ENCODE measurements around the gene BACH1.

Gene BACH1

DNA sequence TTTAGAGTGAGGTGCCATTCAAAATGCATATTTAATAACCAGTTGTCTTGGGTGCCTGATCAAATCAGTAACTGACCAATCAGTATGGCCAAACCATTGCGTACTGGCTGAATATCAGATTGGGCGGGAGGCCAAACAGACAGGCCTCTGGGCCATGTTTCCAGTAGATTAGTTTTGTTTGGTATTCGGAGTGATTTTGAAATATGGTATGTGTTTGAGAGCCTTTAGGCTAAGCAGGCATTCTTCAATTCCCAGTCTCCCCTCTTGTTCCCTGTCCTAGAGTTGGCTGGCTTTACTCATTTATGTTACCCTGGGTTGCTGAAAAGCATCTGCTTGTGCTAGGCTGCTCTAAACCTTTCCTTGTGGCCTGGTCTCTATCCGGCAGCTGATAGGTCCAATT, 80.1 kb downstream of the BACH1 start:
- no peak for DNase-seq (ENCODE audit: low read depth, low spot score)

DNA sequence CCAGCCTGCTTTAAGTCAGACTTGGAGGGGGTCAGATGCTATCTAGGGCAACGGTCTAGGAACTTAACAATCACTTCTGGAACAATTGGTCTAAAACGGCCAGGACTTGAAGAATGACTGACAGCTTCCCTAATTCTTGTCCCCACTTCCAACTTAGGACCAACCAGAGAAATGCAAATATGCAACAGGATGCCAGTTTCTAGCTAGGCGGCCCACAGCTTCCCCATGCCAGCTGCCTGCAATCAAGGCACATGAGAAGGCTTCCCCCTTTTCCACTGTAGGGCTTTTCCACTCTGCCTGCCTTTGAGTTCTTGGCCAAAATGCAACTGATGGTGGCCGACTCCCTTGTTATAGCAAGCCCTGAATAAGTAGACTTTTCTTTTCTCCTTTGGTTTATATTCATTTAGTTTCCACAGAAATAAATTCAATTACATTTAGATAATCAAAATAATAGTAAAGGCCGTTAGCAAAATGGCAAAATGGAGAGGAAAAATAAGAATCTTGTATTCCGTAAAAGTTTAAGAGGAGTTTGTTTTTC, 80.9 kb downstream of the BACH1 start:
- DNase-seq (ENCODE audit: low read depth, low spot score): no peak

DNA sequence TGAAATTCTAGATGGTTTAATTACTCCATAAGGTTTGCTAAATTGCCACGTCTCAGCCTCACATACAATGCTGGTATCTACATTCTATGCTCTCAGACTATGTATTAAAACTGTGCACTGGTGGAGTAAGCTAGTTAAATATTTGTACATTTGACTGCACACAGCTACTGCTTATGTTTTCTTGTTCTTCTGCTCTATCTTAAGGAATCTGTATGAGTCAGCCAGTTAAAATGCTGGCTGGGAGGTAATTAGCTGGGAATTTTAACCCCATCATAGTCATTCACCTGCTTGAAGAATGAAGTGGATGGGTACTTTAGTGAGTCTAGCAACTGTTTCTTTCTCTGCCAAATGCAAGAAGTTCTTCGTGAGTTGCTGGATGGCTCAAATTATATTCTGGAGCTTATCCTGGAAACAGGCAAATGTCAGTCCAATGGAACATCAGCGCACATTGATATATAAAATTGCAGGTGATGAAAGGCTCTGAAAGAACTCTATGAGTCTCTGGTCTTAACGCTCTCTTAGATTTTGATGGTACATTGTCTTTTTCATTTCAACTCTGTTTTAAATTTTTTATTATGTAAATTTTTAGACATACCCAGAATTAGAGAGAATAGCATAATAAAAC, 83.4 kb downstream of the BACH1 start:
- no peak for DNase-seq (ENCODE audit: low read depth, low spot score)

DNA sequence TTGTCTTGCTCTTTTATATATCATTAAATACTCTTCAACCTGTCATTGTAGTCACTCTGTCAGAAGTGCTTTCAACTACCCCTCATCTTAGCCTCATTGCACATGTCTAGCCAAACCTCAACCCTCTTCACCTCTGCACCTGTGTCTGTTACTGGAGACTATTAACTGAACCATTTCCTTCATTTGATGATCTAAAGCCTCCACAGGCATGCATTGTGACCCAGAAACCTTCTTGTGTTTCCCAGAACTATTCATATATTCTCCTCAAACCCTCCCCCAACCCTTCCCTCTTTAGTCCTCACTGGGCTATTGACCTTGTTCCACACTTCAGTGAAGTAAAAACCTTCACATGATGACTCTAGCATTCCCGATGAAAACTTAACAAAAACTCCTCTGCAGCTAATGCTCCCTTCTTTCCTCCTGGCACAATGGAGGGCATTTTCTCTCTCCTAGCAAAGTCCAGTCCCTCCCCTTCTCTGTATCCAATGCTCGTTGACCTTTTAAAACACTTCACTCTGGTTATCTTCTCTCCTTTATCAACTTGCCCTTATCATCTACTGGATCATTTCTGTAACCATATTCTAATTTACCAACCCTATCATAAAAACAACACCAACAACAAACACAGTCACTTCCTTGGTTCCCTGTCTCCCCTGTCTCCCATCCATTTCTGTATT, 86.1 kb downstream of the BACH1 start:
- no peak for DNase-seq (ENCODE audit: low read depth, low spot score)

DNA sequence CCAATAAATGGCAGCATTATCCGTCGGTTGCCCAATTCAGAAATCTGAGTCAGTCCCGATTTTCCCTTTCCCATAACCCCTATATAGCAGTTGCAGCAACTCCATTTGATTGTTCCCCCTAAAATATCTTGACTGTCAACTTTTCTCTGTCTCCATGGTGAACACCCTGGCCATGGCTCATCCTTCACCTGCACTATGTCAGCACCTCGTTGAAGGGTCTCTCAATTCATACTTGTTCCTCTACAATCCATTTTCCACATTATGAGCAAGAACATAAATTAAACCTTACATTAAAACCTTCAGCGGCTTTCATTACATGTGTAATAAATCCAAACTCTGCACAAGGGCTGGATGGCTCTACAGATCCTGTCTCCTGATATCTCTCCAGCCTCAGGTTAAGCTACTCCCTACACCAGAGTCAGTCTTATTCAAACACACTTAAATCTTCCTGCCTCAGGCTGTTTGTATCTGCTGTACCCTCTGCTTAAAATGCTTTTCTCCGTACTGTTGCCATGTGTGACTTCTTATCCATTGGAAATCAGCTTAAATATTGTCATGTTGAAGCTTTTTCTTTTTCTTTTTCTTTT, 87.3 kb downstream of the BACH1 start:
- DNase-seq (ENCODE audit: low read depth, low spot score): no peak

DNA sequence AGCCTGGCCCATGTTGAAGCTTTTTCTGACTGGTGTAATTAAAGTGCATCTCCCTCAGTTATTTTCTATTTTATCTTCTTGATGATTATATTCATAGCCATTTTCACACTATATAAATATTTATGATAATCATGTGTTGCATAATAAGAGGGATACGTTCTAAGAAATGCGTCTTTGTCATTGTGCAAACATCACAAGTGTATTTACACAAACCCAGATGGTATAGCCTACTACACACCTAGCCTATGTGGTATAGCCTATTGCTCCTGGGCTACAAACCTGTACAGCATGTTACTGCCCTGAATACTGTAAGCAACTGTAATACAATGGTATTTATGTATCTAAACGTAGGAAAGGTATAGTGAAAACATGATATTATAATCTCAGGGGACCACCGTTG, 88.1 kb downstream of the BACH1 start:
- DNase-seq (ENCODE audit: low read depth, low spot score): no peak

DNA sequence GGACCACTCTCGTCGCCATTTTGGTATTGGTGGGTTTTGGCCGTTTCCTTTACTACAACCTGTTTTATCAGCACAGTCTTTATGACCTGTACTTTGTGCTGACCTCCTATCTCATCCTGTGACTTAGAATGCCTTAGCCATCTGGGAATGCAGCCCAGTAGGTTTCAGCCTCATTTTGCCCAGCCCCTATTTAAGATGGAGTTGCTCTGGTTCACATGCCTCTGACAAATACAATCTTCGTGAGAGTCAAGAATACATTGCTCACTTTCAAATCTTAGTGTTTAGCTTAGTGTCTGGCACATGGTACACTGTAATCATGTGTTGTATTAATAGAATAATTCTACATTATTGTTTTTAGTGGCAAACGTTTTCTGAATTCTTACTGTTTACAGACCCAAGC, 88.9 kb downstream of the BACH1 start:
- no peak for DNase-seq (ENCODE audit: low read depth, low spot score)

DNA sequence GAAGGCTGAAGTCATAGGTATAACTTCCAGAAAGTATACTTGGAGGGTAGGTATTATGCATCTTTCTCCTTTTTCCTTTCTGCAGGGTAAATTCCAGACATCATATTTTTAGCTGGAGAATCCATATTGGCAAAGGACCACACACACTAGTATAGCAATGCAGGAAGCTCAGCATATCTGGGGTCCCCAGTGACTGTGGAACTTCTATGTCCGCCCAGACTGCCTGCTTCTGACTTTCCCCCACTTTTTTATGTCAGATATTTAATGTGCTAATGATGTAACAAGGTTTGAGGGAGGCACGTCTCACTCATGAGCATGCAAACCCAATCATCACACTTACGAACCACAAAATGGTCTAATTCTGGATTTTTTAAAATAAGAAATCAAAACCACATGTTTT, 90.4 kb downstream of the BACH1 start:
- no peak for DNase-seq (ENCODE audit: low read depth, low spot score)

DNA sequence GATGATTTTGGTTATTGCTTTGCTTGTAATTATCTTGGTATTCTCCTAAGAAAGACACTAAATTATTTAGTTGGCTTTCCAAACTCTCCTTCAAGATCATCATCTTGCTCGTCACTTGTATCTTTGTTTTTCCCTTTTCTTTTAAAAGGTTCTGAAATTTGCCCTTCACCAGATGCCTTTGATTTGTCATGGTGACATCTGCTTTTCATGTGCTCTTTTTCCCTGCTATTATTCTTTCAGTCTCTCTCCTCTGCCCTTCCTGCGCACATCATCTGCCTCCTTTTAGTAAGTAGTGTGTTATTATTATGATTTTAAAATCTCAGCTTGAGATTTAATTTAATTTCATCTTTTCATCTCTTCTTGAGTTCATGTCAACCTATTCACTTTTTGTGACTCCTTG, 92.1 kb downstream of the BACH1 start:
- no peak for DNase-seq (ENCODE audit: low read depth, low spot score)

DNA sequence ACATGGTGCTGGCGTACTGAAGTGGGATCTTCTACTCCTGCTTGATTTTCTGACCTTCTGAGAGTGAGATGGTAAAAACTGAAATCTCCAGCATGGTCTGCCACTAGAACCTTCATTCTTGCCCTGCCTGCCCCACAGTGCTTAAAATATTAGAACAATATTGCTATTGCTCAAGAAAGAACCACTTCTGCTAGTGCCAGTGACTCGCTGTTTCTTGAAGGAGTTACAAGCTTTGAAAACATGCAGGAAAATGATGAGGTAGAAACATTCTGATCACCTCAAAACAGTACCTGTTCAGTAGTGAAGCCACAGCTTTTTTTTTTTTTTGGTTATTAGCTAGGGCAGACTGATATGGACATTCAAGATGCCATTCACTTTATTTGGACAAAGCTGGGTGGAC, 95.3 kb downstream of the BACH1 start:
- no peak for DNase-seq (ENCODE audit: low read depth, low spot score)

Measured in iPS DF 19.7 (cell line).